Natural killer cell (primary cell): ENCODE results near the gene BSN. TPM values are rescaled to one million over a fixed set of nuclear protein-coding genes. Genes with fewer than 3 reads are reported as not detected.

Experiments
- ATAC-seq, 3 donors: fragments of 150-1000 bp in 2 of 3; fragments of 200-7000 bp in 1 of 3; cut with Tn5 transposase; 1 replicate in 1 of 3; 2 replicates in 2 of 3; pipeline ENCODE4 v1.10.0; 2021; ENCODE audit warnings: mild to moderate bottlenecking in 2 of 3, moderate library complexity in 2 of 3
- DNase-seq, 2 donors: peaks; one replicate each; pipeline versions ENCODE4 v3.0.0 to v3.0.0-alpha.2; 2013 to 2021; ENCODE audit warnings: mixed read lengths in 1 of 2
- H3K27ac ChIP-seq: one replicate; pipeline ENCODE4 v1.5.1; 2013; ENCODE audit warnings: mild to moderate bottlenecking, low read length
- H3K27me3 ChIP-seq: one replicate; pipeline ENCODE4 v1.6.1; 2013; ENCODE audit warnings: low read length; ENCODE audit not compliant: control insufficient read depth, insufficient read depth
- H3K36me3 ChIP-seq: one replicate; pipeline ENCODE4 v1.6.1; 2013; ENCODE audit warnings: low read length; ENCODE audit not compliant: control insufficient read depth, insufficient read depth
- H3K4me1 ChIP-seq: one replicate; pipeline ENCODE4 v1.6.1; 2013; ENCODE audit warnings: low read length; ENCODE audit not compliant: control insufficient read depth, insufficient read depth
- H3K4me3 ChIP-seq: one replicate; pipeline ENCODE4 v1.5.1; 2013; ENCODE audit warnings: low read length
- H3K9me3 ChIP-seq: one replicate; pipeline ENCODE4 v1.6.1; 2013; ENCODE audit warnings: low read length; ENCODE audit not compliant: control insufficient read depth, insufficient read depth
- H3K27ac Mint-ChIP-seq, 2 donors: one replicate each; pipeline ENCODE4 v1.8.0; 2022; ENCODE audit warnings: mild to moderate bottlenecking in 2 of 2, mixed read lengths in 2 of 2, moderate library complexity in 1 of 2
- H3K27me3 Mint-ChIP-seq, 2 donors: one replicate each; pipeline ENCODE4 v1.8.0; 2022; ENCODE audit warnings: low read depth in 2 of 2, mixed read lengths in 2 of 2
- H3K36me3 Mint-ChIP-seq: one replicate; pipeline ENCODE4 v1.8.0; 2022; ENCODE audit warnings: mixed read lengths
- H3K4me1 Mint-ChIP-seq, 2 donors: one replicate each; pipeline ENCODE4 v1.8.0; 2022; ENCODE audit warnings: mixed read lengths in 2 of 2
- H3K4me3 Mint-ChIP-seq: one replicate; pipeline ENCODE4 v1.8.0; 2022; ENCODE audit warnings: mild to moderate bottlenecking, moderate library complexity, mixed read lengths
- H3K9me3 Mint-ChIP-seq, 2 donors: one replicate each; pipeline ENCODE4 v1.8.0; 2022; ENCODE audit warnings: mixed read lengths in 2 of 2
- CTCF ChIP-seq: fragments of 200-600 bp; IDR thresholded peaks from one replicate; pipeline ENCODE4 v1.8.0; 2022; ENCODE audit warnings: antibody characterized with exemption
- WGBS: methylation state at CpG from one replicate; pipeline ENCODE4 v1.1.7; 2013; ENCODE audit warnings: missing lambda C conversion rate; ENCODE audit not compliant: insufficient coverage; 5-methylcytosine and 5-hydroxymethylcytosine counted together
- intact Hi-C: fragments of 100-400 bp; cut with micrococcal nuclease; formaldehyde crosslinking; loops from one replicate; pipeline ENCODE4 v1.14.2; 2022
- total RNA-seq, 4 donors: library from RNA; stranded (reverse); fragments of 120-200 nt in 1 of 4; gene quantifications; one replicate each; pipeline versions ENCODE4 v1.2.3 to v1.2.4, GENCODE V29; 2013 to 2022

The BSN gene
- total RNA-seq, 3 donors from 2014 or later (not counting 1 experiment from before 2014, with no cell fraction given): 0.33 to 0.41 (median 0.35) TPM

- DNase-seq (no peak), ATAC-seq (no peak)
- 42% methylated on average over 18 of the region's 18 CpGs for WGBS
- Mint-ChIP-seq H3K4me1 (no peaks in the 10 kb centered on the region), H3K4me3 (no peak overlapping the region), H3K9me3 (no peaks in the 10 kb centered on the region), H3K27ac (no peak overlapping the region), H3K27me3 (no peaks in the 10 kb centered on the region), H3K36me3 (no peaks in the 10 kb centered on the region)
- no peak overlapping the region for H3K4me3 ChIP-seq
- no peaks in the 10 kb centered on the region for H3K36me3 ChIP-seq
- intact Hi-C loops: no loop called here
- H3K27ac ChIP-seq: no peak overlapping the region
- no peaks in the 10 kb centered on the region for H3K9me3 ChIP-seq
- no peaks in the 10 kb centered on the region for H3K27me3 ChIP-seq
- H3K4me1 ChIP-seq: no peaks in the 10 kb centered on the region
- no peak for TF ChIP-seq CTCF
Observed at GRCh38 chr3:49656541-49657112, 102.3 kb downstream of the BSN start.

GRCh38 chr3:49657208-49657915 is 103.1 kb downstream of the BSN start:
- WGBS: 95% methylated on average over 36 of the region's 36 CpGs
- no peaks in the 10 kb centered on the region for H3K9me3 ChIP-seq
- no peaks in the 10 kb centered on the region for H3K27me3 ChIP-seq
- H3K27me3 Mint-ChIP-seq: no peaks in the 10 kb centered on the region
- no peaks in the 10 kb centered on the region for H3K4me1 Mint-ChIP-seq
- H3K27ac Mint-ChIP-seq: no peak overlapping the region
- H3K4me3 Mint-ChIP-seq: no peak overlapping the region
- no peak overlapping the region for H3K4me3 ChIP-seq
- no peaks in the 10 kb centered on the region for H3K36me3 Mint-ChIP-seq
- DNase-seq: no peak
- H3K36me3 ChIP-seq: no peaks in the 10 kb centered on the region
- intact Hi-C loops: no loop called here
- no peak for TF ChIP-seq CTCF
- no peaks in the 10 kb centered on the region for H3K9me3 Mint-ChIP-seq
- no peak overlapping the region for H3K27ac ChIP-seq
- no peak for ATAC-seq
- no peaks in the 10 kb centered on the region for H3K4me1 ChIP-seq

GRCh38 chr3:49658711-49659110 is 104.4 kb downstream of the BSN start:
- no peaks in the 10 kb centered on the region for H3K9me3 Mint-ChIP-seq
- H3K36me3 Mint-ChIP-seq: no peaks in the 10 kb centered on the region
- Histone ChIP-seq H3K9me3 (no peaks in the 10 kb centered on the region), H3K27me3 (no peaks in the 10 kb centered on the region), H3K4me1 (no peaks in the 10 kb centered on the region), H3K27ac (no peak overlapping the region), H3K4me3 (no peak overlapping the region), H3K36me3 (no peaks in the 10 kb centered on the region)
- DNase-seq (no peak), ATAC-seq (no peak)
- no peak overlapping the region for H3K27ac Mint-ChIP-seq
- no peak overlapping the region for H3K4me3 Mint-ChIP-seq
- H3K27me3 Mint-ChIP-seq: no peaks in the 10 kb centered on the region
- no peaks in the 10 kb centered on the region for H3K4me1 Mint-ChIP-seq
- intact Hi-C loops: no loop called here
- TF ChIP-seq CTCF: no peak
- WGBS: 89% methylated on average over 2 of the region's 2 CpGs

- intact Hi-C loops: no loop called here
- no peaks in the 10 kb centered on the region for H3K36me3 ChIP-seq
- Mint-ChIP-seq H3K36me3 (no peaks in the 10 kb centered on the region), H3K4me3 (no peak overlapping the region), H3K27me3 (peaks cover 0 to 3% of the 10 kb centered on the region in 2 donors), H3K4me1 (no peaks in the 10 kb centered on the region), H3K27ac (no peak overlapping the region), H3K9me3 (no peaks in the 10 kb centered on the region)
- H3K9me3 ChIP-seq: no peaks in the 10 kb centered on the region
- no peak for TF ChIP-seq CTCF
- no peak overlapping the region for H3K27ac ChIP-seq
- no peak overlapping the region for H3K4me3 ChIP-seq
- ATAC-seq (no peak), DNase-seq (no peak)
- H3K27me3 ChIP-seq: no peaks in the 10 kb centered on the region
- H3K4me1 ChIP-seq: no peaks in the 10 kb centered on the region
- 79% methylated on average over 4 of the region's 4 CpGs for WGBS
Observed at GRCh38 chr3:49659756-49660155, 105.5 kb downstream of the BSN start.
